Stimulated activated CD8-positive, alpha-beta memory T cell treated with anti-CD3 and anti-CD28 coated beads, Interleukin-2, amount 100 ng/mL, for 1 hour (primary cell): ENCODE results near the gene IL1RL2.

ENCODE experiments used
- DNase-seq, 2 donors: peaks; one replicate each; pipeline ENCODE4 v3.0.0-alpha.2; 2020; ENCODE audit warnings: low read depth in 2 of 2

The IL1RL2 gene

DNA sequence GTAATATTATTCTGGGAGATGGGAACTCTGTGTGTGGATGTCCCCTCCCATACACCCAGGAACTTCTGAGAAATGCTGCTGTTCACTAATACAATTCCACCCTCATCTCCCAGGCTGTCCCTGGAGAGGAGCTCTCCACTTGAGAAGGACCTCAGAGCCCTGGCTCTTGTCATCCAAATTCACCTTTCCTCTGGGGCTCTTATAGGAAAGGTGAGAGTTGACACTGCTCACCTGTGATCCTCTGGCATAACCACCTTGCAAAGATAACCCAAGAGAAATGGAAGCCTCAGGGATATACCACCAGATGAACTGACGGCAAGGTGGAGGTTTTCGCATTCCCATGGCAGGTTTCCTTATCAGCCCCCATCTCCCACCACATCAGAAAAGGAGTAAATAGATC, 52.0 kb downstream of the IL1RL2 start:
- no peak for DNase-seq

DNA sequence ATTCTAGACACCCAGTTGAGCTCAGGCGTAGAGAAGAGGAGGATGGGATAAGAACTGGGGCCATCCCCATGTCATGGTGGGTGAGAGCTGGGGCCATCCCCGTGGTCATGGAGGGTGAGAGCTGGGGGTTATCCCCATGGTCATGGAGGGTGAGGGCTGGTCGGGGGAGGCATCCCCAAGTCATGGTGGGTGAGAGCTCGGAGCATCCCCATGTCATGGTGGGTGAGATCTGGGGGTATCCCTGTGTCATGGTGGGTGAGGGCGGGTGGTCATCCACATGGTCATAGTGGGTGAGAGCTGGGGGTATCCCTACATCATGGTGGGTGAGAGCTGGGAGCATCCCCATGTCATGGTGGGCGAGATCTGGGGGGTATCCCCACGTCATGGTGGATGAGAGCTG, 52.5 kb downstream of the IL1RL2 start:
- no peak for DNase-seq

DNA sequence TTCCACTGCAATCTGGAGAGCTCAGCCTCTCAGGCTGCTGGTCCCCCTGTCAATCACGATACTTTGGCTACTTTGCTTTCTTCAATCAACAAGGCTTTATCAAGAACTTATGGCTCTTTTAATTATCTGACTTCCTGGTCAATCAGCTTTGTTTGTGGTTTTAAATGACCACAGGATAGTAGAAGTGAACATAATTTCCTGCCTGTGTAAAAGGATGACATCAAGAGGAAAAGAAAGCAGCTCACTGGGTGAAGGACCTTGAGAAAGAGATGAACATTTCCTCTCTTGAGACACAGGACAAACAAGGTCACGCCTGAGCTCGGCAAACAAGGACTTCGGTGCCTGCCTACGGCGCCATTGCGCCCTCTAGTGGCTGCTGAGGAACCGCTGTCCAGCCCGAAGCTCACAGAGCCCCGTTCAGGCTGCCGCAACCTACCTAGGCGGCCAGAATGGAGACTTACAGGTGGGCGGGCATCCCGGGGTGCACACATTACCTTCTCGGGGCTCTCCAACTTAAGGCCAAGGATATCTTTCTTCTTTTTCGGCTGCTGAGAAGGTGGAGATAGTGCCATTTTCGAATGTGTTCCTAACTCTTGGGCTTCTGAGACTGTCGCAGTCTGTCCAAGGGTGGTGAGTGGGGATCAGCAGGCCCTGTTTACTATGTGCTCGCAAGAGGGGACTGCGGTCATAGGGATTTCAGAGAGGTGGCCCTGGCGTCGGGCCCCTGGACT, 54.0 kb downstream of the IL1RL2 start:
- DNase-seq = peak; percentile 75 to 77

DNA sequence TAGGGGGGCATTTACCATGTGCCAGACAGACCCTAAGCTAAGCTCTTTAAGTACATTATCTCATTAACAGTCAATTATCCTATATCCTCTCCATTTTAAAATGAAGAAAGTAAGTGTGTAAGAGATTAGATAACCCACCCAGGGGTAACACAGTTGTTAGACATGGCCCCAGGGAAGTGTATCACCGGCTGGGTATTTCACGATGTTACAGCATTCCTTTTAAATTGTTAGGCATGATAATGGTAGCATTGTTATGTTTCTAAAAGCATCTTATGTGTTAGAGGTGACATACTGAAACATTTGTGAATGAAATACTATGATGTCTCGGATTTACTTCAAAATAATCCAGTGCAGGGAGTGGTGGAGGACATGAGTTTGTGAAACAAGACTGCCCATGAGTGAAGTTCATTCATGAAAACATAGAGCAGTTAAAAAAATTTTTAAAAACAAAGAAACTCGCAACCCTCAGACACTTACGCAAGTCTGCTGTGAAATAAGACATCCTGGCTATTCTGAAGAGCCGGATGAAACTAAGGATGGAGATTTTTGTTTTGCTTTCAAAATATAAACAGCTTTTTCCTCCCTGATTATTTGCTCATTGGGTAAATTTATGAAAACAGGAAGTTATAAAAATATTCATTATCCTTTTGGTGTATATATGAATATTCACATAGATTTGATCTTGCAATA, 54.9 kb downstream of the IL1RL2 start:
- no peak for DNase-seq

DNA sequence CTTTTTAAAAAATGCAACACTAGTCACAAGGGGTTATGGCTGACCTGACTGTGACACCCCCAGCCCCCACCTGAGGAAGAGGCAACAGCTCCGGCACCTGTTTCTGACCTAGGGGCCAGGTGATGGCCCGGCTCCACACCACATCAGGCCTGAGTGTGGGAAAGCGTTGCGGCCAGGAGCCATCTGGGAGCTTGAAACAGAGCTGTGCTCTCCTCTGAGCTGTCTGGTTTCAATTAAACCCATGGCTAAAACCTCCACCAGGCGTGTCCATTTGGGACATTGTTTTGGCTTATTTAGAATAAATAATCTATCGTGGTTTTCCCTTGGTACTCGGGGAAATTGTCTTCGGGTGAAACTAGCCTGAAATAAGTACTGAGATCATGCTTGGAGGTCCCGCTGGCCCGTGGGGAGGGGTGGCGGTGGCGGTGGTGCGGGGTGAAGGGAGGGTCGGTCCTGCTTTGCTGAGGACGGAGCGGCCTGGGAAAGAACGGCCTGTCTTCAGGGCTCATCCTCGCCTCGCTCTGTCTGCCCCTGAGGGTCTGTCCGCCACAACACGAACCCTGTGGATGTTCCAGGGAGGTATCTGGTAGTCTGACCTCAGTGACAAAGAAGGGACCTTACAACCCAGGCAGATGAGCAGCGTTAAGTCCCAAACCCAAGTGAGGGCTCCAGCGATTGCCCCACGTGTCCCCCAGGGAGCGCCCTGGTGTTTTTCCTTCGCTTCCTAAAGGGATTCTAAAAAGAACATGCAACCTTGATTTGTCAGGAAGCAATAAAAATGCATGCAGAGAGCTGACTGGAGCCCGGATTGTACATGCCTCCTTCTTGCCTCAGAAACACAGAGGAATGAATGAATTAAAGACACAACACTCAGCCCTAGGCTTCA, 58.7 kb downstream of the IL1RL2 start:
- DNase-seq = no peak

DNA sequence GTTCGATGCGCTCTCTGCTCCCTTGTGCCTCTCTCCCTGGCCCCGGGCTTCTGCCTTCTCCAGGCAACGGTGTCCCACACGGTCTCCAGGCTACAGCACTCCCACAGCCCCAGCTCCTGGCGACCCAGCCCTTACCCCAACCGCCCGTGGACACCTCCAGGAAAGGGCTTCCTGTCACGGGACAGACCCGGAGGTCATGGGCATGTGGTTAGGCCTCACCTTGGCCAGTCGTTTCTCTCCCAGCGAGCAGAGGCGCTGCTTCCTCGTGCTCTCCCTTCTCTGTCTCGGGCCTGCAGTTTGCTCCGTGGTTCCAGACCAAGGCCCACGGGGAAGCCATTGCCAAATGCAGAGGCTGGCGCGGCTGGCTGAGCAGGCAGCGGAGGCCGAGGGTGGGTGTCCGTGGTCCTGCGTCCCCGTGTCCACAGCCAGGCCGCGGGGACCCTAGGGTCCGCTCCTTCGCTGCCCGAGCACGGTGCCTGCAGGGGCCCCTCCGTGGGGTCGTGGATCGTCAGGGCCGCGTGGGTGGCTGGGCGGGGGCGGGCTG, 63.5 kb downstream of the IL1RL2 start:
- DNase-seq = no peak

DNA sequence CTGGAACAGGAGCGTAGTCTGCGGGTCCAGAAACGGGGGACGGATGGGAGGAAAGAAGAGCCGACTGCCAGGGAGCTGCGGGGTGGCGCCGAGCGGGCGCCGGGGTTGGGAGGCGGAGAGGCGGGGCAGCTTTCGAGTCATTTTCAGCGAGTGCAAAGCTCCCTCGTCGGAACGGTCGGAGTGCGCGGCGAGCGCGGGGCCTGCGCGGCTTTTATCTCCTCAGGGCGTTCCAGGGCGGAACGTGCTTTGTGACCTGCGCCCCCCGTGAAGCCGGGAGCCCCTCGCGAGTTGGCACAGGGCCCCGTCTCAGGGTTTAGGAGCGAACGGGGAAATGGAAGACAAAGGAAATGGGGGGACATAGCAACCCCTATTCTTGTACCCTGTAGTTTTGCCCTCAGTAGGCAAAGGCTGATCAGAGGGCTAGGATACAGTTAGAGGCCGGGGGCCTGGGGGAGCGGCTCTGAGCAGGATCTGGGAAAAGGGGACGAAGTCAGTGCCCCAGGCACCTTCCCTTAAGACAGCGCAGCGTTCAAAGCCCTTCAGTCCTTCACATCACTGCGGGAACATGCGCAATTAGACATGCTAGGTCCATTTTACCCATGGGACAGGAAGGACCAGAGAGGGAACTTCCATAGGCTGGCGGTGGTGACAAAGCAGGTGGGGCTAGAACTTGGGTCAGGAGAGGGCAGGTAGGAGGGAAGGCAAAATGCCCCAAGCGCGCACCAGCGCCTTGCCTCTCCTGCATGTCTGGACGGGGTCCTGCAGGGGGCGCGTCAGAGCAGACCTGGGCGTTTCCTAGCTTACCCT, 64.4 kb downstream of the IL1RL2 start:
- DNase-seq = peak in 1 of 2 donors; percentile 37

DNA sequence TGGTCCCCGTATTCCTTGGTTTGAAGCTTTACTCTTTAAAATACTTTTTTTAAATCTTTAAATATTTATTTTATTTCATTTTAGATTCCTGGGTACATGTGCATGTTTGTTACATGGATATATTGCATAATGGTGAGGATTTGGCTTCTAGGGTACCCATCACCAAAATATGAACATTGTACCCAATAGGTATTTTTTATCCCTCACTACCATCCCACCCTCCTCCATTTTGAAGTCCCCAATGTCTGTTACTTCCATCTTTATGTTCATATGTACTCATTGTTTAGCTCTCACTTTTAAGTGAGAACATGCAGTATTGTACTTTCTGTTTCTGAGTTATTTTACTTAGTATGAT, 65.0 kb downstream of the IL1RL2 start:
- no peak for DNase-seq

DNA sequence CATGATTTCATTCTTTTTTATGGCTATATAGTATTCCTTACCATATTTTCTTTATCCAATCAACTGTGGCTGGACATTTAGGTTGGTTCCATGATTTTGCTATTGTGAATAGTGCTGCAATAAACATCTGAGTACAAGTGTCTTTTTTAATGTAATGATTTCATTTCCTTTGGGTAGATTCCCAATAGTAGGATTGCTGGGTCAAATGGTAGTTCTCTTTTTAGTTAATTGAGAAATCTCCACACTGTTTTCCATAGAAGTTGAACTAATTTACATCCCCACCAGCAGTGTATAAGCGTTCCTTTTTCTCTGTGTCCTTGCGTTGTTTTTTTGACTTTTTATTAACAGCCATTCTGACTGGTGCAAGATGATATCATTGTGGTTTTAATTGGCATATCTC, 65.4 kb downstream of the IL1RL2 start:
- DNase-seq = no peak

DNA sequence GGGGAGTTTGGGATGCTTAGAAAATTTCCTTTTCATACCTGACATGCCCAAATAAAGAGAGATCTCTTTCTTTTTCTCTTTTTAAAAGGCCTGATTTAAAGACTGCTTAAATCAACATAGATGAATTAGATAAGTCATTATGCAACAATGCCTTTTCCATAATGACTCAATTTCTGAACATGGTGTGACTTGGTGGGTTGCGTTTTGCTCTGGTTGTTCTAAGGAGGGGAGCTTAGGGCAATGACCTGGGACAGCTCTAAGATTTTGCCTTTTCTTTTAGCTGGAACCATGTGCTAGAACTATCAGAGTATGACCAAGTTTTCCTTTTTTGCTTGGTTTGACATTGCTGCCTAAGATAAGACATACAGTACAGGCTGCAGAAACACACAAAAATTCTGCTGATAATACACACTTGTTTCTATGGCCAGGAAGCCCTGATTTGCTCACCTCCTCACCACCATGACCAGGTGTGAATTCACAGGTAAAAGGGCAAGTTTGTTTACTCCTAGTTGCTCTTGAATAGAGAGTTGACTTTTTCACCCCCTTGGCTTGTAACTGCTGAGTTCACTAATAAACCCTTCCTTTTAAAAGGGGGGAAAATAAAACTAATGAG, 66.4 kb downstream of the IL1RL2 start:
- no peak for DNase-seq

DNA sequence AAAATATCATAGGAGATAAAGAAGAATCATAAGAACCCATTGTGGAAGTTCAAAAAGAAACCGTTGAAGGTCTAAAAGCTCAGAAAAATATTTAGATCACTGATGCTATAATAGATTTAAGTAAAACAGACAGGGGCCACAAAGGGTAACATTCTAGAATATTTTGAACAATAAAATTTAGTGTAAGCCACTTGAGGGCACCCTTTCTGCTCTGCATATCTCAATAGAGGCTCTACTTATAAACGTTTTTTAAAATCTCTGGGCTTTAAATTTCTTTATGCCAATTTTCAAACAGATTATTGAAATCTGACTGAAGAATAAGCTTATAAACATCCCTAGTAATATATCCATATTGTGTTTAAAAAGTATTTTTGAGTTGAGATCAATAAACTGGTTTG, 66.9 kb downstream of the IL1RL2 start:
- no peak for DNase-seq

DNA sequence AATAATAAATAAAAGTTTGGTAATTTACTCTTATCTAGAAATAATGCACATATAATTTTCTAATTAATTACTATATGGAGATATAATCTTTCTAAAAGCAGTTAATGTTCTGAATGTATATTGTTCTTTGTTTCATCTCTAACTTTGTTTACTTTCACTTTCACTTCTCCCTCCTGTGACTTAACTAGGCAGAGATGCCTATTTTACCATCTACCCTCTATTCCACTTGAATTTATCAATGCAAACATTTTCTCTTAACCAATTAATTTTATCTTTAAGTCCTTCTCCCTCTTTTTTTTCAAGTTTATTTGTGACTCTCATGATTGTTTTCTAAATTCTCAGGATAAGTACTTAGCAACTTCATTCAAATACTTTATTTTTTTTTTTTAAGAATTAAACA, 69.5 kb downstream of the IL1RL2 start:
- no peak for DNase-seq

DNA sequence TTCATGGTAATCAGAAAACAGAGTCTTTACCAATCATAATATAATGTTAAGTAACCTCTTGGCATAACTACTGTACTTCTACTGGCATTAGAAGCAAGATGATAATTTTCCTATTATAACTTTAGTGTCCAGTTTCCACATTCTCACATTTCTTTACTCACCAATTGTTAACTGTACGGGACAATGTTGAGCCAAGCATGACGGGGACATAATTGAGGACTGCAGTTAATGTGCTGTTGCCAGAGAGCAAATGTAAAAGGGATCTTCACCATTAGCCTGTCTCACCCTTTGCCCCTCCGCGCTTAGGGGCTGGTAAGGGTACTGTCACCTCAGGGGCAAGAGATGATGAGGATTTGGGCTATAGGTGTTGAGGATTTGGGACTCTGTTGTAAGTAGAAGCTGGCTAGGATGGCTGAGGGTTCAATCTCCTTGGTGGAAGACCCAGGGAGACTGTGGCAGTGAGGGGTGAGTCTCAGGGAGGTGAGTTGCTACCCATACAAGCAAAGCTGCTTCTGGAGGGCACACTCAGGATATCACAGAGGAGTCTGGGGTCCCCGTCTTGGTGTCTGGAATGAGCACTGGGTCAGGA, 70.1 kb downstream of the IL1RL2 start:
- DNase-seq = no peak

DNA sequence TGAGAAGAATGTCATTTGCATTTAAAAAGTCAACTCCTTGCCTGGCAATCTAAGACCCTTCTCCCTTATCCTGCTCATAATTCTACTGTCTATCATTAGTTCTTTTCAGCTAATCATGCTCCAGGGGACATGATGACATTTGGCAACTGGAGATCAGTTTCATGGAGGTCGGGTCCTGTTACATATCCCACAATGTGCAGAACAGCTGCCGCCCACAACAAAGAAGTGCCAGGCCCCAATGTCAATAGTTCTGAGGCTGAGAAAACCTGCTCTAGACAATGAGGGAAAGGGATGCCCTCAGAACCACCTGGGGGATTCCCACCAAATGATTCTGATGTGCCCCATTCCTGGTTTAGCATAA, 71.2 kb downstream of the IL1RL2 start:
- no peak for DNase-seq

DNA sequence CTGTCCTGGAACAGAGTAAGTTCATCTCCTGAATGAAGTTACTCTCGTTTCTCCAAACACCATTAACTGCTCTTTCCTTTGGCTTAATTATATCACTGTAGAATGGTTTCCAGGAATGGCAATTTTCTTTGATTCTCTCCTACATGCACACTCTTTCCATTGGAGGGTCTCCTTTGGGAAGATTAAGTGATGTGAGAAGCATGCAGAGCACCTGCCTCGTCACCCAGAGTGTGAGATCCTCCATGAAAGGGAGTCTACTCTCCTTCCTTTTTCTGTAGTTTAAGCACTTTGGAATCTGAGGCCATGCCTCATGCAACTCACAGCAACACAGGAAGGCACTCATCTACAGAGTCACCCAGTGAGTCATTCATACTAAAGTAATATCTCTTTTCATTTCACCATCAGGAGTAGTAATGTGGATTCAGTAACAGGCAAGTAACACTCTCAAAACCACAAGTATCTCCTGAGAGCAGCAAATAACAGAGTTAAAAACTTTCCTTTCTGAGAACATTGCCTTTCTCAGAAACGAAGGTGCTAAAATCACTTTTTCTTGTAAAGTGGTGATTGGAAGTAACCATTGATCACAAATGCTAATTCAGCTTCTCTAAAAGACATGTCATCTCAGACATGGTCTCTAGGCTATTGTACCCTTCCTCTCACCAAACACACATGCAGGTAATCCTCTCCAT, 71.7 kb downstream of the IL1RL2 start:
- no peak for DNase-seq

DNA sequence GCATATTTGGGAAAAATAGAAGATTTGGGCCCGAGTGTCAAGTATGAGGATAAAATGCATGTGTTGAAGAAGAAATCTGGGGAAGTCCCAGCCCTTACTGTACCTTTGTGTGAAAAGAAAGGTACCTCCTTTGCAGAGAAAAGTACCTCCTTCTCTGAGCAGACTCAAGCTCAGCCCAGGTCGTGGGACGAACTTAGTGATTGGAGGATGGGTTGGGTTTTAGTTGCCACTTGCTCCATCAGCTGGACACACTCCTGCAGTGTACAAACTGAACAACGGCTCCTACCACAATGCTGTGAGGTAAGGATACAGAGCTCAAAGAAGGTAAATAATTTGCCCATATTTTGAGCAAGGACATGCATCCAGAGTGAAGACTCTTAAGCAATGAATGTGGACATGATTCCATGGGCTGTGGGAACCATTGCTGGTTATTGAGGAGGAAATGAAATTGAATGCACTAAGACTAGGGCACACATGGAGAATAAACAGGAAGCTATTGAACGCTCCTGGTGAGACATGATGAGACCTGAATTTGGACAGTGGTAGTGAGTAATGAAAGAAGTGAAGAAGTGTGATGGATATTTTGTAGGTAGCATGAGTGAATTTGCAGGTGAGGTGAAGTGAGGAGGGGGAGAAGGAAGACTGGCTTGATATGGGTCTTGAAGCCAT, 74.8 kb downstream of the IL1RL2 start:
- DNase-seq = no peak

DNA sequence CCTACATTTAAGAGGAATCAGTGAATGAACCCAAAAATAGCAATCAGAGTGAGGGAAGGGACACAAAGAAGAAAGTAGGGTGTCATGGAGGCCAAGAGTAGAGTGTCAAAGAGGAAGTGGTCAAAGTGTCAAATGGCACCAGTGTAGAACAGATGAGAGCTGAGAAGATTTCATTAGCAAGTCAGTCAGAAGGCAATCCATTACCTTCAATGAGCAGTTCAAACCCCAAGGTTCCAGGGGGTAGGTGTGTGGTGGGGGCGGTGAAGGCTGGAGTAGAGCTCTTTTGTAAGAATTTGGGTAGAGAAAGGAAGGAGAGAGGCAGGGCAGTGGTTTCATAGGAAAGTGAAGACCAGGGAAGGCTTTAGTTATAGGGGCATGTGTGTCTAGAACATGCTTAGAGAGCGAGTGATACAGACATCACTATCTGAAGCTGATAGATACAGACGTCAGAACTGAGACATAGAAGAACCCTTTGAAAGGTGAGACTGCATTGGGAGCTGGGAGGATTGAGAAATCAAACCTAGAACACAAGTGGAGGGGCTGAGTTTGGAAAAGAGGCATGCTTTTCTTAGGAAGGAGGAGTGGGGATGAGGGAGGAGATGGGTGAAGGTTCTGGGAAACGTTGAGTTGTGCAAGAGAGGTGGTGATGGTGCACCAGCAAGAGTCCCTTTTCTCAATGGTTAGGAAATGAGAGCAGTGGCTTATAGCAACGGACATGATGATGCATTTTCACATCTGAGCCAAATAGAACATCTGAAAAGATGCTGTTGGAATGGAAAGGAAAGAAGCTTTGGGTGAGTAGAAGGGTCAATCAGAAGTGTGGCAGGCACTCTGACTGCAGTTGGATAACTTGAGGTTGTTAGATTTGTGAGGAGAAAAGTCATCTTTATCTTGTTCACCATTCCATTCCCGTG, 75.7 kb downstream of the IL1RL2 start:
- no peak for DNase-seq

DNA sequence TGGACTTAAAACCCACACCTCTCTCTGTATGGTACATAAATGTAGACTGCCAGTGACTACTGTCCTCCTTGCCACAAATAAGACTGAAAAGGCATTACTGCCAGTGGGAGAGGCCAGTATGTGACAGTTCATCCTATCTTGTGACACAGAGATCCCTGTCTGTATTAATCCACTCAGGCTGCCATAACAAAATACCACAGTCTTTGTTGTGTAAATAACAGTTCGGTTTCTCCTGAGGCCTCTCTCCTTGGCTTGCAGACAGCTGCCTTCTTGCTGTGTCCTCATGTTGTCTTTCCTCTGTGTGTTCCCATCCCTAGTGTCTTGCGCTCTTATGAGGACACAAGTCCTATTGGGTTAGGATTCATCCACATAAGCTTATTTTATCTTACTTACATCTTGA, 78.1 kb downstream of the IL1RL2 start:
- DNase-seq = no peak

DNA sequence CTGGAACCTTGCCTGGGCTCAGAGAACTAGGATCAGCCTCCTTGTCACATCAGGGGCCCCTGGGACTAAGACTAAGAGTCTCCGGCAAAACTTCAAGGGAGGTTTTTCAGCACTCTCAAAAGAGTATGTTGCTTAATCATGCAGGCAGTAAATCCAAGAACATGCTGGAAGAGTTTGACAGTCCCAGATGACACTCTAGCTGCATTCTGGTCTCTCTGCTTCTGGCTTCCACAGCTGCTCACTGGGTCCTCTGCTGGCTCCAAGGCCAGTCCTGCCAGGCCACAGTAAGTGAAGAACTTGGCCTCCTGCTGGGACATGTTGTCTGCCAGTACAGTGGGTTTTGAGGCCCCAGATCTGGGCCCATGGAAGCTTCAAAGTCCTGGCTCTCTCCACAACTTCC, 79.4 kb downstream of the IL1RL2 start:
- DNase-seq = no peak
